SHP77 (cell line): Measurements from ENCODE around the gene TMEM60.

Experiments
- DNase-seq, 2 experiments: peaks; one replicate each; lab custom pipeline; 2025; lab: John Stamatoyannopoulos, UW

The TMEM60 gene

DNA sequence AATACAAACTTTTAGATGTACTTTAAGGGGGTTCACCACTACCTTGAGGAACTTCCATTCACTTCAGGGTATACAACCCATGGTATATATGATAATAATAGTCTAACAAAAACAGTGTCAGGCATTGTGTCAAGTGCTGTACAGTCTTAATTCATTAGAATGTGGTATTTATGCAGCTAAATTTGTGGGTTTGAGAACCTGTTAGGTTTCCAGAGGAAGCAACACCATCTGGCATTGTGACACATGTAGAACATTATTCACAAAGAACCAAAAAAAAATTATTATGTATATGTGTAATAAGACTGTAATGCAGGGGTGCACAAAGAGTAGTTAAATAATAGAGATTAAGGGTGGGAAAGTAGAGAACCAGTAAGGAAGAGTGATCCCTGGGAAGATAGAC is 26.3 kb downstream of the TMEM60 start:
- no peak for DNase-seq

DNA sequence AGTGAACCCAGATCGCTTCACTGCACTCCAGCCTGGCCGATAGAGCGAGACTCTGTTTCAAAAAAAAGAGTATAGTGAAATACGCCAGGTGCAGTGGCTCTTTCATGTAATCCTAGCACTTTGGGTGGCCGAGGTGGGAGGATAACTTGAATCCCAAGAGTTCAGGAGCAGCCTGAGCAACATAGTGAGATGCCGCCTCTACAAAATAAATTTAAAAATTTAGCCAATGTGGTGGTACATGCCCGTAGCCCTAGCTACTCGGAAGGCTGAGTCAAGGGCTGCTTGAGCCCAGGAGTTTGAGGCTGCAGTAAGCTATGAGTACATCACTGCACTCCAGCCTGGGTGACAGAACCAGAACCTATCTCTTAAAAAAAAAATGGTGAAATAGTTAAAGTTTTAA is 27.9 kb downstream of the TMEM60 start:
- DNase-seq: no peak

DNA sequence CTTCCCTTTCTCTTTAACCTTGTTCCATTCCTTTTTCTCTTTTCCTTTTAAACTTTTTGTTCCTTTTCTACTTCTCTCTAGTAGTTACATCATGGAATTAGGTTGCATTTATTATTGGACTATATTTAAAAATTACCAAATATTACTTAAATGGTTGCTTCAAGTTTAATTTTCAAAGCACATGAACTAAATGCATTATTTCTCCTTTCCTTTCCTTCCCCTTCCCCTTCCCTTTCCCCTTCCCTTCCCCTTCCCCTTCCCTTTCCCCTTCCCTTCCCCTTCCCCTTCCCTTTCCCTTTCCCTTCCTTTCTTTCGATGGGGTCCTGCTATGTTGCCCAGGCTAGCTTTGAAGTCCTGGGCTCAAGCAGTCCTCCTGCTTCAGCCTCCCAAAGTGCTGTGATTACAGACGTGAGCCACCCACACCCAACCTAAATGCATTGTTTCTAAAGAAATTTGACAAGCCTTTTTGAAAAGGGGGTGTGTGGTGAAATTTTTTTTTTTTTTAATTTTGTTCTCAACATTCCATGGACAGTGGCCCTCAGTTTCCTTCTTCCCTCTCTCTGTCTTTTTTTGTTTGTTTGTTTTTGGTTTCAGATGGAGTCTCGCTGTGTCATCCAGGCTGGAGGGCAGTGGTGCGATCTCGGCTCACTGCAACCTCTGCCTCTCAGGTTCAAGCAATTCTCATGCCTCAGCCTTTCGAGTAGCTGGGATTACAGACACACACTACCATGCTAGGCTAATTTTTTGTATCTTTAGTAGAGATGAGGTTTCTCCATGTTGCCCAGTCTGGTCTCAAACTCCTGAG is 31.2 kb downstream of the TMEM60 start:
- DNase-seq: no peak

DNA sequence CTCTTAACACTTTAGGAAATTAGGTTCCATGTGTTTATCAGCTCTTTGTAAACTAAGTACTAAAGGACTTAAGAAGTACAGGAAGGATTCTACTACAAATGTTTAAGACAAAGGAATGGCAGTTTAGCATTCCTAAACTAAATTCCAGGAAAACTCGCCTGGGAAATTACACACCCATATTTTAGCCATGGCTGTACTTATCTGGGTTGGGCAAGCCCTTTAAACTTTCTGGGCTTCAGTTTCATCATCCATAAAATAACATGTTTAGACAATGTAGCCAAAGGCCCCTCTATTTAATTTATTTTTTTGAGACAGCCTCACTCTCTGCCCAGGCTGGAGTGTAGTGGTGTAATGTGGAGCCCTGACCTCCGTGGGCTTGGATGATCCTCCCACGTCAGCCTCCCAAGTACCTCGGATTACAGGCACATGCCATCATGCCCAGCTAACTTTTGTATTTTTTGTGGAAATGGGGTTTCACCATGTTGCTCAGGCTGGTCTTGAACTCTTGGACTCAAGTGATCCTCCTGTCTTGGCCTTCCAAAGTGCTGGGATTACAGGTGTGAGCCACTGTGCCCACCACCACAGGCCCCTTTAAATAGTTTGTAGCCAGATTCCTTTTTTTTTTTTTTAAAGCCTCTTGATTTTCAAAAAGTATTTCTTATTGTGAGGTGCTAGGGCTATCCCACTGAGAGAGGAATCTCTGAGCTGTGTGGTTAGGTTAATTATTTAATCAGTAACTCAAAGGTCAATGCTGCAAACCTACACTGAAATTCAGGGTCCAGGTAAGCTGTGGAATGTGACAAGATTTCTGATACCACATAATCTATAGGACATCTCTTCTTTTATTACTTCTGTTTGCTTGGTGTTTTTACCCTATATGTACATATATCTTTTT is 32.1 kb downstream of the TMEM60 start:
- no peak for DNase-seq

DNA sequence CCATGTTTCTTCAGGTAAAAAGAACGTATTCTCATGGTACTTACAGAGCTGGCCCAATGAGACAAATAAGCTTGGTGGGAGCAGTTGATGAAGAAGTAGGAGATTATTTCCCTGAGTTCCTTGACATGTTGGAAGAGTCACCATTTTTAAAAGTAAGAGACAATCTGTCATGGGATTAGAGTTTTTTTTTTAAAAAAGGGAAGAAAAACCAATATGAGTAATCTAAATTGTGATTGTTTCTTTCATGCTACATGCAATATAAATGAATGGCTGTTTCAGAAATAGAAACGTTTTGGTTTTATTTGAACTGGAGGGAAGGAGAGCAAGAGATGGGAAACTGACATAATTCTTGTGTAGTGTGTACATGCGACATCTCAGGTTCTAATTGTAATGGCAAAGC is 32.8 kb downstream of the TMEM60 start:
- no peak for DNase-seq

DNA sequence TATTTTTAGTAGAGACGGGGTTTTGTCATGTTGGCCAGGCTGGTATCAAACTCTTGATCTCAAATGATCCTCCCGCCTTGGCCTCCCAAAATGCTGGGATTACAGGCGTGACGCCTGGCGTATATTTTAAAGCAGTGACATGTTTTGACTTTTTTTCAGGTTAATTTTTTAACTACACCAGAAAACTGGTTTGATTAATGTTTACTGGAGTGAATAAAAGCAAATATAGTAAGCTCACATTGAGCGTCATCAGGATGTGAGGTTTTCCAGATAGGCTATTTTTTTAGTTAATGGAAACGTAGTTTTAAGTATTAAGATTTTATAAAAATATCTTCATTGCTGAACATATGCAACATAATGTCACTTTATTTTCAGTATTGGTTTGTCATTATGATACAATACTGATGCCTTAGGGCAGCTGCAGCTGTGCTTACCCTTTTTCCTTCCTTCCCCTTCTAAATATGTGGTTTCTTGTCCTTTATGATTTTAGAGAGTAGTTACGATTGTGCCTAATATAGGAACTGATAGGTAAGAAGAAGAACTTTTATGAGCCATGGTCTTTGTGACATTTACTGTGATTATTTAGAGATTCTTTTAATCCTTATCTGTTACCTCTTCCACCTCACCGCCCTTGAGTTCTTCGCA is 37.3 kb downstream of the TMEM60 start:
- no peak for DNase-seq

DNA sequence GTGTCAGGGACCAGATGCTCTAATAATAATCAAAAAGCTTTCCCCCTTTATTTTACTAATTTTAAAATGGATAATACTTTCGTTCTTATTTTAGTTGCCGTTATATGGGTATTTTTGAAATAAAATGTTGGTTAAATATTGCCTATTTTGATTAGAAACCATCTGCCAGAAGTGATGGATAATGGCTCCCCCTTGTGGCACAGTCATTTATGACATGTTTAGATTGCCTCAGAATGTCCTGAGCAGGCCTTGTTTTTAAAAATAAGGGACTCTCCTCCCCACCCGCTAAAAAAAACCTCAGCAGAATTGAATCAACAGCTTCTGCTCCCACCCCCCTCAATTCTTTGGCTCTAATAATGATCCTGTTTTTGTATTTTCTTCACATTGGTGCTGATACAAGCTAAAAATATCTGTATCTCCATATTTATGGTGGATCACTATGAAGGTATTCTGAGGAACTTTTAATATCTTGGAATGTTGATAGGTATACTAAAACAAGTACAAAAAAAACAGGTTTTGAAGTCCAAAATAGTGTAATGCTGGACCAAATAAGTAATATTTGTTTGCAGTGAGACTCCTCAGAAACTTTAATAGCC is 38.8 kb downstream of the TMEM60 start:
- peak; percentile 15 to 19 for DNase-seq

- no peak for DNase-seq
These were observed 40.6 kb downstream of the TMEM60 start for GRCh38 chr7:77757589-77757988.

DNA sequence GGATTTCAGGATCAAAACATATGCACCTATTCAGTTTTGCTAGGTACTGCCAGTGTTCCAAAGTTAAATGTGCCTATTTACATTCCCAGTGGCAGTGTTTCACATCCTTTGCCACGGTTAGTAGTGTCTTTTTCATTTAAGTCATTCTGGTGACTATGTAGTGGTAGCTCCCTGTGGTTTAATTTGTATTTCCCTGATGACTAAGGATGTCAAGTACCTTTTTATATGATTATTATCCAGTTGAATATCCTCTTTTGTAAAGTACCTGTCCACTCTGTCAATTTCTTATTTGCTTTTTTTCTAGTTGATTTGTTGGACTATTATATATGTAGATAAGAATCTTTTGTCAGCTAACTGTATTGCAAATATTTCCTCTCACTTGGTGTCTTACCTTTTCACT is 45.1 kb downstream of the TMEM60 start:
- DNase-seq: no peak

- DNase-seq: no peak
These were observed 46.2 kb downstream of the TMEM60 start for GRCh38 chr7:77752016-77752415.

GRCh38 chr7:77747718-77748117 is 50.5 kb downstream of the TMEM60 start:
- DNase-seq: no peak

DNA sequence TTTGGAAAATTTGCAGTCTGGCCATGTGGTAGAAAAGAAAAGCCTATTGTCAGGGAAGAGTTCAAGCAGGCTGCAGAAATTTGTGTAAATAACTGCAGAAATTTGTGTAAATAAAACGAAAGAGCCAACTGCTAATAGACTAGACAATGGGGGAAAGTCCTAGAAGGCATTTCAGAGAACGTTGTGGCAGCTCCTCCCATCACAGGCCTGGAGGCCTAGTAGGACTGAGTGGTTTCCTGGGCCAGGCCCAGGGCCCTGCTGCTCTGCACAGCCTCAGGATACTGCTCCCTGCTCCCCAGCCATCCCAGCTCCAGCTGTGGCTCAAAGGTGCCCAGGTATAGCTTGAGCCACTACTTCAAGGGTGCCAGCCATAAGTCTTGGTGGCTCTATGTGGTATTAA is 51.1 kb downstream of the TMEM60 start:
- no peak for DNase-seq

DNA sequence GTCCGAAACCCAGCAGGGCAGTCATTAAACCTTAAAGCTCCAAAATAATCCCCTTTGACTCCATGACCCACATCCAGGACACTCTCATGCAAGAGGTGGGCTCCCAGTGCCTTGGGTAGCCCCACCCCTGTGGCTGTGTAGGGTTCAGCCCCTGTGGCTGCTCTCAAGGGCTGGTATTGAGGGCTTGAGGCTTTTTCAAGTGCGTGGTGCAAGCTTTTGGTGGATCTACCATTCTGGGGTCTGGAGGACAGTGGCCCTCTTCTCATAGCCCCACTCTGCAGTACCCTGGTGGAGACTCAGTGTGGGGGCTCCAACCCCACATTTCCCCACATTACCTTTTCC is 51.4 kb downstream of the TMEM60 start:
- no peak for DNase-seq

DNA sequence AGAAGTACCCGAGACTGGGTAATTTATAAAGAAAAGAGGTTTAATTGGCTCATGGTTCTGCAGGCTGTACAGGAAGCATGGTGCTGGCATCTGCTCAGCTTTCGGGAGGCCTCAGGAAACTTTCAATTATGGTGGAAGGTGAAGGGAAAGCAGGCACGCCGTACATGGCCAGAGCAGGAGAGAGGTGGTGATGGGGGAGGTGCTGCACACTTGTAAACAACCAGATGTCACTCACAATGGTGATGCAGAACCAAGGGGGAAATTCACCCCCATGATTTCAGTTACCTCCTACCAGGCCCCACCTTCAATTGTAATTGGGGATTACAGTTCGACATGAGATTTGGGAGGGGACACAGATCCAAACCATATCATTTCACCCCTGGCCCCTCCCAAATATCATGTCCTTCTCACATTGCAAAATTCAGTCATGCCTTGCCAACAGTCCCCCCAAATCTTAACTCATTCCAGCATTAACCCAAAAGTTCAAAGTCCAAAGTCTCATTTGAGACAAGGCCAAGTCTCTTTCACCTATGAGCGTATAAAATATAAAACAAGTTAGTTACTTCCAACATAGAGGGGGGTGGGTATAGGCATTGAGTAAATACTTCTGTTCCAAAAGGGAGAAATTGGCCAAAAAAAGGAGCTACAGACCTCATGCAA is 51.9 kb downstream of the TMEM60 start:
- DNase-seq: no peak

- DNase-seq: no peak
These were observed 52.5 kb downstream of the TMEM60 start for GRCh38 chr7:77745746-77746145.
